DOHH2 (cell line): ENCODE measurements around the gene LRRN1.

Experiments
- EZH2phosphoT487 ChIP-seq: fragments of 200-600 bp; sonication (generic); IDR thresholded peaks from 2 replicates; pipeline ENCODE4 v1.6.1; 2017; ENCODE audit warnings: borderline replicate concordance, mild to moderate bottlenecking, antibody characterized with exemption, low read length, moderate library complexity, mixed read lengths
- TF ChIP-seq, protein P1 (sequence below): fragments of 200-600 bp; sonication (generic); IDR thresholded peaks from one replicate; pipeline ENCODE4 v1.5.1; 2014; ENCODE audit warnings: antibody characterized with exemption, mild to moderate bottlenecking, low read depth, low read length; ENCODE audit not compliant: poor library complexity, severe bottlenecking

DNA sequence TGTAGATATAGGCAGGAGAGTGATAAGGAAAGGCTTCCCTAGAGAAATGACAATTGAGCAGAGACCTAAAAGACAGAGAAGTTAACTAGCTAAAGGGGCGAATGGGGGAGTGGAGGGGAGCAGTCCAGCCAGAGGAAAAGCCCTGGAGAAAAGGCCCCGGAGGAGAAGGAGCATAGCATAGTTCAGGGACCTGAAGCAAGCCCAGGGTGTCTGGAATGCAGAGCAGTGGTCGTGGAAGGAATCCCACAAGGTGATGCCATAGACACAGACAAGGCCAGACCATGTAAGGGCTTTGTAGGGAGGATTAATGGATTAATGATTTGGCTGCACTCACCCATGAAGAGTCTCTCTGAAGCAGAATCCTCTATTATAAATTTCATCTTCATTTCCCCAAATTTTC is 45.8 kb upstream of the LRRN1 start:
- TF ChIP-seq, protein P1, sequence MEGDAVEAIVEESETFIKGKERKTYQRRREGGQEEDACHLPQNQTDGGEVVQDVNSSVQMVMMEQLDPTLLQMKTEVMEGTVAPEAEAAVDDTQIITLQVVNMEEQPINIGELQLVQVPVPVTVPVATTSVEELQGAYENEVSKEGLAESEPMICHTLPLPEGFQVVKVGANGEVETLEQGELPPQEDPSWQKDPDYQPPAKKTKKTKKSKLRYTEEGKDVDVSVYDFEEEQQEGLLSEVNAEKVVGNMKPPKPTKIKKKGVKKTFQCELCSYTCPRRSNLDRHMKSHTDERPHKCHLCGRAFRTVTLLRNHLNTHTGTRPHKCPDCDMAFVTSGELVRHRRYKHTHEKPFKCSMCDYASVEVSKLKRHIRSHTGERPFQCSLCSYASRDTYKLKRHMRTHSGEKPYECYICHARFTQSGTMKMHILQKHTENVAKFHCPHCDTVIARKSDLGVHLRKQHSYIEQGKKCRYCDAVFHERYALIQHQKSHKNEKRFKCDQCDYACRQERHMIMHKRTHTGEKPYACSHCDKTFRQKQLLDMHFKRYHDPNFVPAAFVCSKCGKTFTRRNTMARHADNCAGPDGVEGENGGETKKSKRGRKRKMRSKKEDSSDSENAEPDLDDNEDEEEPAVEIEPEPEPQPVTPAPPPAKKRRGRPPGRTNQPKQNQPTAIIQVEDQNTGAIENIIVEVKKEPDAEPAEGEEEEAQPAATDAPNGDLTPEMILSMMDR, result no peak
- TF ChIP-seq EZH2phosphoT487, result no peak
